K562 (cell line): ENCODE measurements around the gene ASB2. TPM values are rescaled to one million over a fixed set of nuclear protein-coding genes. Genes with fewer than 3 reads are reported as not detected.

ENCODE experiments used
- ATAC-seq: fragments of 200-7000 bp; cut with Tn5 transposase; 3 replicates; pipeline ENCODE4 v1.9.1; 2020; ENCODE audit warnings: moderate library complexity
- BruUV-seq: library from RNA; stranded (reverse); fragments of 400-500 nt; replicated peaks from 2 replicates; lab custom pipeline; 2021; lab: Mats Ljungman, UMichigan
- CTCF ChIA-PET: fragments of 300-600 bp; formaldehyde crosslinking; extraction: SDS; loops from one replicate; lab custom pipeline; 2021; ENCODE audit warnings: low intra/inter-chr PET ratio; lab: Yijun Ruan, JAX
- POLR2A ChIA-PET: fragments of 300-600, 350-650 bp; sonication (Branson Sonifier 250); formaldehyde crosslinking; extraction: SDS; loops from one replicate; lab custom pipeline; 2021; ENCODE audit warnings: antibody characterized with exemption, inconsistent platforms; lab: Yijun Ruan, JAX
- DNase-seq, 4 experiments: peaks; one replicate each; pipeline versions ENCODE4 v3.0.0 to v3.0.0-alpha.2; 2011 to 2018; ENCODE audit warnings: low spot score in 3 of 4, mixed read lengths in 3 of 4; ENCODE audit errors: extremely low read depth in 1 of 4
- FAIRE-seq: peaks from 2 replicates; lab custom pipeline; 2011; peaks lifted over from hg19 to GRCh38; lab: Jason Lieb, UNC
- H2AFZ ChIP-seq: 2 replicates; pipeline ENCODE4 v1.6.0; 2011; ENCODE audit warnings: low read depth, low read length, control low read depth, inconsistent platforms
- H3K27ac ChIP-seq: fragments of 200-600 bp; 3 replicates; pipeline ENCODE4 v1.8.0; 2011; ENCODE audit warnings: low read depth, mild to moderate bottlenecking, control low read depth, inconsistent platforms, low read length, moderate library complexity, mixed read lengths; ENCODE audit errors: extremely low read depth
- H3K27me3 ChIP-seq, 2 experiments: fragments of 300-600 bp in 1 of 2; 2 replicates in 1 of 2; 3 replicates in 1 of 2; pipeline versions ENCODE4 v1.6.0 to v1.8.0; 2011; ENCODE audit warnings: inconsistent platforms in 2 of 2, low read length in 2 of 2, mild to moderate bottlenecking in 1 of 2, mixed read lengths in 1 of 2, moderate library complexity in 1 of 2; ENCODE audit not compliant: control insufficient read depth in 2 of 2, insufficient read depth in 2 of 2
- H3K36me3 ChIP-seq: fragments of 300-600 bp; 3 replicates; pipeline ENCODE4 v1.8.0; 2011; ENCODE audit warnings: mild to moderate bottlenecking, low read length, inconsistent platforms; ENCODE audit not compliant: control insufficient read depth, insufficient read depth
- H3K4me1 ChIP-seq, 2 experiments: fragments of 200-600 bp in 1 of 2; replicated peaks in 1 of 2; 2 replicates in 1 of 2; 3 replicates in 1 of 2; pipeline versions ENCODE4 v1.5.1 to v1.8.0; 2011; ENCODE audit warnings: inconsistent platforms in 2 of 2, low read length in 2 of 2, mild to moderate bottlenecking in 1 of 2, mixed read lengths in 1 of 2, moderate library complexity in 1 of 2; ENCODE audit not compliant: control insufficient read depth in 2 of 2, insufficient read depth in 2 of 2
- H3K4me2 ChIP-seq: 2 replicates; pipeline ENCODE4 v1.6.1; 2011; ENCODE audit warnings: low read length, control low read depth, inconsistent platforms, mixed read lengths; ENCODE audit not compliant: insufficient read depth
- H3K4me3 ChIP-seq: fragments of 200-600 bp; sonication (generic), shearing (Covaris generic); 2 replicates; pipeline ENCODE4 v1.5.1; 2016; ENCODE audit warnings: control low read depth, inconsistent platforms
- H3K79me2 ChIP-seq: fragments of 200-600 bp; 3 replicates; pipeline ENCODE4 v1.8.0; 2011; ENCODE audit warnings: low read length, inconsistent platforms; ENCODE audit not compliant: control insufficient read depth, insufficient read depth
- H3K9ac ChIP-seq, 2 experiments: 2 replicates each; pipeline versions ENCODE4 v1.6.0 to v1.6.1; 2011; ENCODE audit warnings: low read depth in 2 of 2, low read length in 2 of 2, control low read depth in 1 of 2, inconsistent platforms in 1 of 2, mild to moderate bottlenecking in 1 of 2, mixed read lengths in 1 of 2; ENCODE audit not compliant: insufficient read depth in 1 of 2
- H3K9me1 ChIP-seq: one replicate; pipeline ENCODE4 v1.6.0; 2011; ENCODE audit warnings: inconsistent platforms, mild to moderate bottlenecking, low read length, moderate library complexity; ENCODE audit not compliant: control insufficient read depth, insufficient read depth
- H3K9me3 ChIP-seq: replicated peaks from 2 replicates; pipeline ENCODE4 v1.5.1; 2011; ENCODE audit warnings: low read depth, low read length, inconsistent platforms; ENCODE audit not compliant: control insufficient read depth, insufficient read depth
- H4K20me1 ChIP-seq: replicated peaks from 2 replicates; pipeline ENCODE4 v1.6.1; 2011; ENCODE audit warnings: low read length, inconsistent platforms, mixed read lengths; ENCODE audit not compliant: control insufficient read depth, insufficient read depth
- GTF2F1 ChIP-seq: IDR thresholded peaks from 2 replicates; pipeline ENCODE4 v1.6.1; 2011; ENCODE audit warnings: low read depth, low read length, improper control_type of control experiment
- HDAC3 ChIP-seq: fragments of 450-650 bp; IDR thresholded peaks from 2 replicates; pipeline ENCODE4 v1.6.1; 2018; ENCODE audit warnings: borderline replicate concordance, mild to moderate bottlenecking, moderate library complexity; ENCODE audit not compliant: partially characterized antibody
- MTA3 ChIP-seq: fragments of 450-650 bp; formaldehyde crosslinking; IDR thresholded peaks from 2 replicates; pipeline ENCODE4 v1.6.1; 2017; ENCODE audit warnings: mild to moderate bottlenecking, borderline replicate concordance
- RAD21 ChIP-seq, 2 experiments: fragments of 250-450 bp in 1 of 2; fragments of 450-650 bp in 1 of 2; sonication (Bioruptor Pico) in 1 of 2; formaldehyde crosslinking in 1 of 2; IDR thresholded peaks in 1 of 2; conservative IDR thresholded peaks in 1 of 2; 2 replicates each; pipeline versions ENCODE4 v1.4.0 to v1.8.0; 2020 to 2022; ENCODE audit warnings: mild to moderate bottlenecking in 2 of 2, moderate library complexity in 1 of 2
- ZNF316 ChIP-seq: fragments of 450-650 bp; IDR thresholded peaks from 2 replicates; pipeline ENCODE4 v1.6.1; 2016
- ZNF395 ChIP-seq: fragments of 200-800 bp; sonication (Bioruptor generic); IDR thresholded peaks from 2 replicates; pipeline ENCODE4 v1.6.1; 2017; ENCODE audit warnings: missing genetic modification characterization, missing compliant biosample characterization
- ZNF707 ChIP-seq: fragments of 250-450 bp; sonication (Bioruptor Pico); conservative IDR thresholded peaks from 2 replicates; pipeline ENCODE4 v1.8.0; 2022; ENCODE audit warnings: inconsistent platforms, mild to moderate bottlenecking, moderate library complexity
- WGBS: fragments of 100-300 bp; shearing (Covaris generic); methylation state at CpG from one replicate; pipeline ENCODE4 v1.1.6; 2016; ENCODE audit warnings: low coverage, mixed read lengths; ENCODE audit not compliant: insufficient coverage; ENCODE audit errors: missing lambda C conversion rate; 5-methylcytosine and 5-hydroxymethylcytosine counted together
- in situ Hi-C: fragments of 300-500 bp; cut with MboI; formaldehyde crosslinking; loops from 4 replicates; pipeline ENCODE4 v1.15.0; 2018; ENCODE audit warnings: inconsistent platforms, mixed read lengths
- intact Hi-C: fragments of 100-400 bp; cut with micrococcal nuclease; formaldehyde crosslinking; loops from 2 replicates; pipeline ENCODE4 v1.14.2; 2022
- polyA plus RNA-seq, 8 experiments: library from polyadenylated mRNA; depleted of rRNA in 4 of 8; stranded (reverse) in 5 of 8; unstranded in 3 of 8; fragments of >200 nt; fragmentation: Nextera tagmentation in 2 of 8; fragmentation: Illumina TruSeq in 1 of 8; extraction: Ambion mirVana in 2 of 8; extraction: Trizol in 1 of 8; gene quantifications; 2 replicates each; pipeline versions ENCODE4 v1.2.1 to v1.2.3, GENCODE V29; 2011 to 2014; ENCODE audit warnings: inconsistent platforms in 1 of 8, missing spikeins in 1 of 8
- total RNA-seq, 7 experiments: library from RNA; depleted of rRNA in 6 of 7; stranded (reverse); fragments of >200 nt in 6 of 7; fragmentation: Illumina TruSeq in 2 of 7; extraction: Trizol in 2 of 7; gene quantifications; 2 replicates each; pipeline versions ENCODE4 v1.2.1 to v1.2.3, GENCODE V29; 2011 to 2021; ENCODE audit warnings: low replicate concordance in 1 of 7

Gene ASB2
- total and polyA plus RNA-seq, 9 of the 15 experiments (the other 6 are each of a cell fraction or from before 2014, with no cell fraction given): not detected

GRCh38 chr14:93991649-93992048 lies 15.3 kb upstream of the ASB2 start:
- CTCF ChIA-PET: no interaction called here
- Histone ChIP-seq H3K4me3 (no peak overlapping the region), H3K9me1 (no peaks in the 10 kb centered on the region), H4K20me1 (no peaks in the 10 kb centered on the region), H3K27ac (no peak overlapping the region), H2AFZ (no peak overlapping the region), H3K9me3 (no peaks in the 10 kb centered on the region), H3K79me2 (no peaks in the 10 kb centered on the region), H3K36me3 (no peaks in the 10 kb centered on the region), H3K4me2 (no peak overlapping the region), H3K27me3 (peaks cover 0 to 18% of the 10 kb centered on the region in 2 experiments; a peak in 2 of 5 replicates), H3K9ac (no peak overlapping the region), H3K4me1 (no peaks in the 10 kb centered on the region)
- POLR2A ChIA-PET: no interaction called here
- no peak for TF ChIP-seq RAD21 (CRISPR knock-in tag; conservative IDR thresholded peaks at IDR 0.05 in 1 of 2, IDR thresholded peaks at IDR 0.05 in 1 of 2)
- TF ChIP-seq HDAC3: no peak
- no peak for TF ChIP-seq ZNF316
- TF ChIP-seq ZNF395 (CRISPR knock-in tag): no peak
- TF ChIP-seq ZNF707 (CRISPR knock-in tag): no peak
- TF ChIP-seq GTF2F1: no peak
- no peak for TF ChIP-seq MTA3
- WGBS: 0% methylated on average over 2 of the region's 4 CpGs
- FAIRE-seq (no peak), DNase-seq (no peak), ATAC-seq (no peak)
- BruUV-seq: no TSS peak
- intact Hi-C loops: no loop called here
- in situ Hi-C loops: no loop called here
